Esophagus mucosa (tissue), 1 donor: ENCODE data around the gene MIGA2. TPM values are rescaled to one million over a fixed set of nuclear protein-coding genes. Genes with fewer than 3 reads are reported as not detected.
A peak's percentile ranks its signal among the peaks of the same experiment; 100 is the strongest.
"Not testable (repeated sequence)": the region's sequence is repeated elsewhere in the genome, so short reads cannot be mapped to it uniquely, and the experiment has no call there.

Experiments
- ATAC-seq: fragments of 200-7000 bp; cut with Tn5 transposase; one replicate; pipeline ENCODE4 v1.9.1; 2020
- total RNA-seq: library from RNA; stranded (reverse); gene quantifications from one replicate; pipeline ENCODE4 v1.2.4, GENCODE V29; 2023
- donor health status: DM: yes; HTN: yes; CAD: no.

MIGA2 gene
- total RNA-seq, 1 donor from 2014 or later: 21.2 TPM

- ATAC-seq: peak; percentile 79
Measured at GRCh38 chr9:129102791-129103594, 66.6 kb downstream of the MIGA2 start.

- no peak for ATAC-seq
Measured at GRCh38 chr9:129103595-129103965, 67.2 kb downstream of the MIGA2 start.

- no peak for ATAC-seq
Measured at GRCh38 chr9:129104051-129104450, 67.6 kb downstream of the MIGA2 start.

- no peak for ATAC-seq
Measured at GRCh38 chr9:129105857-129106694, 69.7 kb downstream of the MIGA2 start.

- ATAC-seq: no peak
Measured at GRCh38 chr9:129107651-129108050, 71.2 kb downstream of the MIGA2 start.

- ATAC-seq: no peak
Measured at GRCh38 chr9:129108083-129108804, 71.8 kb downstream of the MIGA2 start.

GRCh38 chr9:129108805-129109536 is 72.5 kb downstream of the MIGA2 start:
- ATAC-seq: no peak

- ATAC-seq: peak; percentile 55
Measured at GRCh38 chr9:129109537-129109903, 73.1 kb downstream of the MIGA2 start.

- no peak for ATAC-seq
Measured at GRCh38 chr9:129109952-129110739, 73.7 kb downstream of the MIGA2 start.

GRCh38 chr9:129110740-129111527 is 74.5 kb downstream of the MIGA2 start, which contains the start of the genes CRAT and PTPA:
Gene CRAT, minus strand, starts transcription at chr9:129110793. Its CDS starts 284 bp downstream, at chr9:129110509.
Gene PTPA, plus strand, starts transcription at chr9:129111415. Its CDS starts 186 bp downstream, at chr9:129111601.
- peak; percentile 90 for ATAC-seq

- ATAC-seq: peak; percentile 3
Measured at GRCh38 chr9:129111528-129112151, 75.2 kb downstream of the MIGA2 start.

- not testable (repeated sequence) for ATAC-seq
Measured at GRCh38 chr9:129112526-129112925, 76.1 kb downstream of the MIGA2 start.

GRCh38 chr9:129113645-129114304 is 77.3 kb downstream of the MIGA2 start:
- ATAC-seq: no peak

GRCh38 chr9:129118799-129119198 is 82.4 kb downstream of the MIGA2 start:
- ATAC-seq: no peak

- no peak for ATAC-seq
Measured at GRCh38 chr9:129121483-129121882, 85.1 kb downstream of the MIGA2 start.
